ENCODE measurements around the gene CNKSR2.

- TF ChIP-seq CTCF (IDR thresholded peaks at IDR 0.05) (no peak), EP300 (IDR thresholded peaks at IDR 0.05) (no peak)
Observed at GRCh38 chrX:21493226-21493830, 119.1 kb downstream of the CNKSR2 start.

Data from ovary (tissue), 3 donors.